NCI-H748 treated with DMSO at 0.1 percent for 48 hours (cell line): ENCODE measurements around the gene KRT79.
"Not testable (repeated sequence)": the region's sequence is repeated elsewhere in the genome, so short reads cannot be mapped to it uniquely, and the experiment has no call there.

Experiments
- DNase-seq: peaks from one replicate; lab custom pipeline; 2025; lab: John Stamatoyannopoulos, UW

The KRT79 gene

GRCh38 chr12:52860102-52860823 lies 26.2 kb upstream of the KRT79 start:
- no peak for DNase-seq

DNA sequence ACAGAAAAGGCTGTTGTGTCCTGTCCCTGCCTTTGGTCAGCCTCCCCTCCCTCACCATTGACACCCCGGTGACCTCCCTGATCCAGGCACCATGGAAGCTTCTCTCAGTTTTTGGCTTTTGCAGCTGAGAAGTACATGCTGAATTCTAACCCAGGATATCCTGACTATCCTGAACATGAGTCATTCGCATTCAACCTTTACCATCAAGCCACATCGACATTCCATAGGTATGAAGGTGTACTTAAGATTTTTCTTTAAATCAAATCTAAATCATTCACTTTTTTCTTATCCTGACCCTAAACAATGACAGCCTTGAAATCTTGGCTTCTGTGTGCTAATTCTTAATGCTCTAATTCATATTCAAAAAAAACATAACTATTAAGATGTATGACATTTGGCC lies 23.4 kb upstream of the KRT79 start:
- DNase-seq, result no peak

DNA sequence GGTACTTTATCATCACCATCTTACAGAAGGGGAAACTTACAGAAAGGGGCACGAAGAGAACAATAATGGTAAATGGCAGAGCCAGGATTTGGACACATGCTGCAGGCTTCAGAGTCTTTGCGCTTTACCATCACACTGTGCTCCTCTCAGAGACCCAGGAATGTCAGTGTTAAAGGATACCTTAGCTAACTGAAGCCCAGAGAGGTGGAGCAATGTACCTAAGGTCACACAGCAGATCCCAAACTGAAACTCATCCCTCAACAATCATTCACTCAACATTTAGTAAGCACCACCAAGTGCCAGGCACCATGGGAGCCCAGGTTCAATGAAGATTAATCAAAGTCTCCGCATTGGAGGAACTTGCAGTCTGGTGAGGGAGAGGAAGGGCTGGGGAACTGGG lies 22.7 kb upstream of the KRT79 start:
- DNase-seq, result no peak

DNA sequence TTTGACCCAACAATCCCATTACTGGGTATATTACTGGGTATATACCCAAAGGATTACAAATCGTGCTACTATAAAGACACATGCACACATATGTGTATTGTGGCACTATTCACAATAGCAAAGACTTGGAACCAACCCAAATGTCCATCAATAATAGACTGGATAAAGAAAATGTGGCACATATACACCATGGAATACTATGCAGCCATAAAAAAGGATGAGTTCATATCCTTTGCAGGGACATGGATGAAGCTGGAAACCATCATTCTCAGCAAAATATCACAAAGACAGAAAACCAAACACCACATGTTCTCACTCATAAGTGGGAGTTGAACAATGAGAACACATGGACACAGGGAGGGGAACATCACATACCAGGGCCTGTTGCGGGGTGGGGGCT lies 22.0 kb upstream of the KRT79 start:
- DNase-seq, result not testable (repeated sequence)

DNA sequence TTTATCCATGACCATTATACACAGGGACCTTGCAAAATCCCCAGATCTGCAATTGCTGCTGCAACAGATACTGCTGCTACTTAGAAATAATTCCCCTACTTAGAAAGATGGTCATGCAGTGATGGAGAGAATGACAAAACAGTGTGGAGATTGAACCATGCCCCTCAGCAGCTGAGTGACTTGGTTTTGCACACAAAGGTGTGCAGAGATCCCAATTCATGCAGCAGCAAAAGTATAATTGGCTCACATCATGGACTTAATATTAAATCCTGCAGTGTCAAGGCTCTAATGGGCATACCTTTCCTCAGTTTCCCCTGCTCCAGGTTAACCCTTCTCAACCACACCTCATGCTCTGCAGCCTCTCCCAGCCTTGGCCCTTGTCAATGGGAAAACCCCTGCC lies 17.7 kb upstream of the KRT79 start:
- no peak for DNase-seq

- no peak for DNase-seq
Measured at GRCh38 chr12:52850681-52851080, 16.6 kb upstream of the KRT79 start.

- DNase-seq, result no peak
Measured at GRCh38 chr12:52849511-52849910, 15.4 kb upstream of the KRT79 start.

- DNase-seq, result no peak
Measured at GRCh38 chr12:52848661-52849255, 14.6 kb upstream of the KRT79 start, which contains the start of gene KRT78. Gene KRT78 (minus strand): TSS chr12:52848994. CDS start chr12:52848930, 64 bp downstream.

DNA sequence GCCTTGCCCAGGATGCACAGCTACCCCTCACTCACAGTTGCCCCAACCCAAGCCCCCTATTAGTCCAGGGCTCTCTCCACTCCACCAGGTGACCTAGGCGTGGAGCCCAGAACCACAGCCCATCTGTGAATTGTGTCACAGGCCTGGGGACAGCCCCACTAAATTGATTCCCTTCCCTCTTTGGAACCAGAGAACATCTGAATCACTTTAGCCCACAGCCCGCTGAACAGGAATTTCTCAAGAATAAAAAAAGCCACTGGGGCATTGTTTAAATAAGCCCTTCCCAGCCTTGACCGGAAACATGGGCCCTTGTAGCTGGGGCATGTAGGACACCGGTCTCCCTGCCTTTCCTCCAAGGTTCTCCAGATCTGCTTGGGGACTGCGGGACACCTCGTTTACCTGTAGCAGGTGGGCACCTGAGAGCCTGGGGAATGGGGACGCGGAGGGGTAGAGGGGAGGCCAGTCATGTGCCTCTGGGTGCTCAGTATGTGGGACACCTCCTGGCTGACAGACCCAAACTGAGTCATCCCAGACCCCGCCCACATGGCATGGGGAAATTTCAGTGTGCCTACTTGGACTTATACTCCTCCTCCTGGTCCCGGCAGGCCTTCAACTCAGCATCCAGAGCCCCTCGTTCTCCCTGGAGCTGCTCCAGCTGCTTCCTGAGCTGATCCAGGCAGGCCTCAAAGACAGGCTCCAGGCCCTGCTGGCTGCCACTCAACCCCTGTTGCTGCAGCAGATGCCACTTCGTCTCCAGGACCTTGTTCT lies 13.4 kb upstream of the KRT79 start:
- no peak for DNase-seq

GRCh38 chr12:52846356-52846970 lies 12.4 kb upstream of the KRT79 start:
- no peak for DNase-seq

DNA sequence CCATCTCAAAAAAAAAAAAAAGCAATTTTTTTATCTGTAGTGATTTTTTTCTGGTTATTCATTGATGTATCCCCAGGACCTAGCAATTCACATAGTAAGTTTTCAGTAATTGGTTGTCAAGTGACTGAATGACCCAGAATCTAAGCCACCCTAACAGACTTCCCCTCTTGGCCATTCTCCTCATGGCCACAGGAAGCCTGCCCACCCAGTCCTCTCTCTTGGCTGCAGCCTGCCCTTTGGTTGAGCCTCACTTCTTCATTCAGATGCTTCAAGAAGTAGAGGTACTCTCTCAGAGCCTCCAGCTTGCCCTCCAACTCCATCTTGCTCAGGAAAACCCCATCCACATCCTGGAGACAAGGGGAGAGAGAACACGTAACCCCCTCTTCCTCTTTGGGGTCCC lies 11.8 kb upstream of the KRT79 start:
- no peak for DNase-seq

- no peak for DNase-seq
Measured at GRCh38 chr12:52844386-52844785, 10.3 kb upstream of the KRT79 start.

GRCh38 chr12:52839436-52840105 lies 5.5 kb upstream of the KRT79 start:
- DNase-seq, result no peak

DNA sequence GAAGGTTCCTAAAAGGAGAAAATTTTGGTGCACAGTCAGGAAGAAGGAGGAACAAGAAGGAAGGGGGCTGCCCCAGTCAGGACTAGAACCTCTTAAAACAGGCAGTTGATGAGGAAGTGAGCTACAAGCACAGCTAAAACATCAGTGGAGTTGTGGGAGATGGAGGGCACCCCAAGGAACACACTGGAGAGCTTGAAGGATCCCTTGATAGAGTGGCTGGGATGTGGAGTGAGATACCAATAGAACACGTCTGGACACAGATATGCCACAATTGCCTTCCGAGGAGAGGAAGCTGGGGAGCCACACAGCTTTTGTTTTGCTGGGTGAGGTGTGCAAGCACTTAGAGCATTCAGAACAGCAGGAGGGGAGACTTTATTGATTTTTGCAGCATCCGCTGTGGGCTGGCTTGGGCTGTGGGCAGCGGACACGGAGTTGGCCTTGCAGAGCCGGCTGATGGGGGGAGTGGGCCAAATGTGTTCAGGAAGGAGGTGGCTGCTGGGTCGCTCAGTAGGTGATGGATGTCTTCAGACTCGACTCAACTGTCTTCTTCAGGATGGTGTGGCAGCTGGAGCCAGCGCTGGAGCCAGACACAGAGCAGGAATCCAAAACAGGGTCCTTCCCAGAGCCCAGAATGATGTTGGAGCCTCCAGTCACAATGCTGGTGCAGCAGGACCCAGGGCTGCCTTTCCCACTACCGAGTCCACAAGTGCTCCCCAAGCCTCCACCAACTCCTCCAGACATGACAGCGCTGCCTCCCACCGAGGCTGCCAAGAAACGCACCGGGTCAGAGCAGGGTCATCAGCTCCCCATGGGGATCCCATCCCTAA lies 4.7 kb upstream of the KRT79 start:
- peak; percentile 22 for DNase-seq

GRCh38 chr12:52837781-52838608 lies 3.9 kb upstream of the KRT79 start:
- DNase-seq, result no peak

- DNase-seq, result no peak
Measured at GRCh38 chr12:52837413-52837741, 3.3 kb upstream of the KRT79 start.

- DNase-seq, result no peak
Measured at GRCh38 chr12:52836491-52837412, 2.6 kb upstream of the KRT79 start.

- no peak for DNase-seq
Measured at GRCh38 chr12:52836042-52836466, 1.9 kb upstream of the KRT79 start.
